Mesendoderm (in vitro differentiated cells): ENCODE results near the gene PTH1R.

ENCODE experiments used
- DNase-seq: peaks from one replicate; pipeline ENCODE4 v3.0.0; 2013
- H2AK5ac ChIP-seq: 2 replicates; pipeline ENCODE4 v1.6.1; 2013; ENCODE audit warnings: low read length, inconsistent platforms
- H2BK120ac ChIP-seq: 2 replicates; pipeline ENCODE4 v1.6.1; 2013; ENCODE audit warnings: low read depth, mild to moderate bottlenecking, low read length, moderate library complexity, mixed read lengths
- H2BK15ac ChIP-seq: replicated peaks from 2 replicates; pipeline ENCODE4 v1.6.1; 2013; ENCODE audit warnings: low read depth, mild to moderate bottlenecking, moderate library complexity
- H2BK5ac ChIP-seq: 2 replicates; pipeline ENCODE4 v1.6.1; 2013; ENCODE audit warnings: low read length, inconsistent platforms
- H3K18ac ChIP-seq: 2 replicates; pipeline ENCODE4 v1.6.1; 2013; ENCODE audit warnings: mild to moderate bottlenecking, low read length, mixed read lengths
- H3K23ac ChIP-seq: one replicate; pipeline ENCODE4 v1.6.1; 2013; ENCODE audit warnings: low read length
- H3K27ac ChIP-seq: 2 replicates; pipeline ENCODE4 v1.5.1; 2013; ENCODE audit warnings: low read depth, mild to moderate bottlenecking, inconsistent platforms, low read length, moderate library complexity
- H3K27me3 ChIP-seq: 2 replicates; pipeline ENCODE4 v1.6.1; 2013; ENCODE audit warnings: low read length, control low read depth, mild to moderate bottlenecking, inconsistent platforms; ENCODE audit not compliant: insufficient read depth, poor library complexity
- H3K36me3 ChIP-seq: 2 replicates; pipeline ENCODE4 v1.6.1; 2013; ENCODE audit warnings: low read length, inconsistent platforms; ENCODE audit not compliant: control insufficient read depth, insufficient read depth
- H3K4ac ChIP-seq: one replicate; pipeline ENCODE4 v1.6.1; 2013; ENCODE audit warnings: low read depth, mild to moderate bottlenecking, low read length, moderate library complexity
- H3K4me1 ChIP-seq: 2 replicates; pipeline ENCODE4 v1.6.1; 2013; ENCODE audit warnings: low read depth, low read length, inconsistent platforms; ENCODE audit not compliant: control insufficient read depth
- H3K4me2 ChIP-seq: 2 replicates; pipeline ENCODE4 v1.6.1; 2013; ENCODE audit warnings: low read length
- H3K4me3 ChIP-seq: 2 replicates; pipeline ENCODE4 v1.5.1; 2013; ENCODE audit warnings: mild to moderate bottlenecking, low read length
- H3K56ac ChIP-seq: one replicate; pipeline ENCODE4 v1.6.1; 2013; ENCODE audit warnings: low read length
- H3K79me1 ChIP-seq: 2 replicates; pipeline ENCODE4 v1.6.1; 2013; ENCODE audit warnings: low read length, inconsistent platforms
- H3K79me2 ChIP-seq: 2 replicates; pipeline ENCODE4 v1.6.1; 2013; ENCODE audit warnings: mild to moderate bottlenecking, low read length; ENCODE audit not compliant: control insufficient read depth, insufficient read depth
- H3K9ac ChIP-seq: 2 replicates; pipeline ENCODE4 v1.6.1; 2013; ENCODE audit warnings: low read length, inconsistent platforms
- H4K5ac ChIP-seq: one replicate; pipeline ENCODE4 v1.6.1; 2013; ENCODE audit warnings: low read length
- H4K8ac ChIP-seq: one replicate; pipeline ENCODE4 v1.6.1; 2013; ENCODE audit warnings: low read depth, mild to moderate bottlenecking, control low read depth, low read length, moderate library complexity
- WGBS: extraction: QIAGEN DNeasy Blood & Tissue Kit; methylation state at CpG from one replicate; pipeline ENCODE4 v1.1.7; 2013; ENCODE audit warnings: low lambda C conversion rate, missing lambda C conversion rate; ENCODE audit not compliant: insufficient coverage; ENCODE audit errors: extremely low coverage; 5-methylcytosine and 5-hydroxymethylcytosine counted together

The PTH1R gene

DNA sequence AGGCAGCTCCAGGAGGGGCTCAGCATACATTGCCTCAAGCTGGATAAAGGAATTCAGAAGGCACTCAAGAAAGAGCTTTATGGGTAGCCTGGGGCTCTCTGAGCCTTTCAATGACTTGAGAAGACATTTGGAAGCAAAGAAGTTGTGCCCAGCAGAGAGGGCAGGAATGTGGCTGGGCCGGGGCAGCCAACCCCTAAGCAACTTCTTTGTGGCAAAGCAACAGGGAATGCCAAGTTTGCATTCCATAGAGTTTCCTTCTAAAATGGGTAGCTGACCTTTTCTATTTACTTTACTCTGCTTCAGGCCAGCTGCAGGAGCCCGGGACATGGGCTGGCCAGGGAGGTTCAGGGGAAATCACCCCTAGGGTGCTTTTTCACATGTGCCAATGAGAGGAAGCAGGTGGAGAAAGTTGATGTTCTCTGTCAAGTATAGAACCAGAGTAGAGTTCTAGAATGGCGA lies 53.5 kb downstream of the PTH1R start:
- Histone ChIP-seq H2AK5ac (no peak overlapping the region), H3K4ac (no peak overlapping the region), H3K36me3 (peaks cover under 1% of the 10 kb centered on the region), H3K9ac (no peak overlapping the region), H3K4me2 (no peak overlapping the region), H2BK5ac (no peak overlapping the region), H2BK120ac (no peak overlapping the region), H3K23ac (no peak overlapping the region), H3K27me3 (no peaks in the 10 kb centered on the region), H3K56ac (no peak overlapping the region), H3K27ac (no peak overlapping the region), H3K79me1 (peaks cover 46% of the 10 kb centered on the region), H4K5ac (no peak overlapping the region), H3K79me2 (peaks cover 41% of the 10 kb centered on the region), H3K4me3 (no peak overlapping the region), H3K18ac (no peak overlapping the region), H2BK15ac (no peak overlapping the region), H3K4me1 (peaks cover 8% of the 10 kb centered on the region), H4K8ac (no peak overlapping the region)
- no CpG with 5 or more reads among the region's 3 CpGs for WGBS
- DNase-seq, result peak; percentile 83

DNA sequence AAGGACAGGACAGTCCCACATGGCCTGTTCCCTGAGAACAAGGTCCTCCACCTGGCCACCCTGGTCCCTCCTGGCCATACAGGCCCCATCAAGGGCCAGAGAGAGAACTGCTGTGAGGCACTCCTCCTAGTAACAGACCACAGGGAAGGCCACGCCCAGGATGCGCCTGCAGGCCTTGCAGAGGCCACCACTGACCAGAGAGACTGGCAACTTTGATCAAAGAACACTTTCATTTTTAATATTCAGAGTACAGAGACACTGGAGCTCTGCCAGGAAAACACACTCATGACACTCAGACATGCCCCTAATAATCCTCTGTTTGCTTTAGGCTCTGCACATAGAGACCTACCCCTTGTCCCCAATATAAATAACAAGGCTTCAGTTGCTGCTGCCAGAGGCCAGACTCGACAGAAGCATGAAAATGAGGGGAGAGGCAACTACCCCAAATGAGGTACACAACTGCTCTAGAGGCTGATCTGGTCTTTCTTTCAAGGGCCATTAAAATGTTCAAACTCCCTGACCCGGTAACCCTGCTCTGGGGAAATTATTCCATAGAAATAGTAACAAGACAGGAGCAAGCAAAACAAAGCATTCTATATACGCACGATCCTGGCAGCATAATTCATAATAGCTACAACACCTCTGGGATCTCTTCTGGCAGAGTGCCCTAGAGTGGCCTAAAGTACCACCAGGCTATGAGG lies 54.3 kb downstream of the PTH1R start:
- no peak overlapping the region for H3K27ac ChIP-seq
- H4K5ac ChIP-seq, result no peak overlapping the region
- H3K4me2 ChIP-seq, result no peak overlapping the region
- peaks cover 46% of the 10 kb centered on the region for H3K79me1 ChIP-seq
- H4K8ac ChIP-seq, result no peak overlapping the region
- H3K36me3 ChIP-seq, result no peaks in the 10 kb centered on the region
- H2BK120ac ChIP-seq, result no peak overlapping the region
- DNase-seq, result no peak
- no peak overlapping the region for H3K23ac ChIP-seq
- no peak overlapping the region for H3K4me3 ChIP-seq
- WGBS, result no CpG with 5 or more reads among the region's 6 CpGs
- no peak overlapping the region for H2AK5ac ChIP-seq
- no peak overlapping the region for H3K56ac ChIP-seq
- peaks cover 41% of the 10 kb centered on the region for H3K79me2 ChIP-seq
- no peak overlapping the region for H3K18ac ChIP-seq
- H2BK5ac ChIP-seq, result no peak overlapping the region
- no peaks in the 10 kb centered on the region for H3K27me3 ChIP-seq
- H3K4ac ChIP-seq, result no peak overlapping the region
- H2BK15ac ChIP-seq, result no peak overlapping the region
- H3K4me1 ChIP-seq, result peaks cover 9% of the 10 kb centered on the region
- no peak overlapping the region for H3K9ac ChIP-seq

DNA sequence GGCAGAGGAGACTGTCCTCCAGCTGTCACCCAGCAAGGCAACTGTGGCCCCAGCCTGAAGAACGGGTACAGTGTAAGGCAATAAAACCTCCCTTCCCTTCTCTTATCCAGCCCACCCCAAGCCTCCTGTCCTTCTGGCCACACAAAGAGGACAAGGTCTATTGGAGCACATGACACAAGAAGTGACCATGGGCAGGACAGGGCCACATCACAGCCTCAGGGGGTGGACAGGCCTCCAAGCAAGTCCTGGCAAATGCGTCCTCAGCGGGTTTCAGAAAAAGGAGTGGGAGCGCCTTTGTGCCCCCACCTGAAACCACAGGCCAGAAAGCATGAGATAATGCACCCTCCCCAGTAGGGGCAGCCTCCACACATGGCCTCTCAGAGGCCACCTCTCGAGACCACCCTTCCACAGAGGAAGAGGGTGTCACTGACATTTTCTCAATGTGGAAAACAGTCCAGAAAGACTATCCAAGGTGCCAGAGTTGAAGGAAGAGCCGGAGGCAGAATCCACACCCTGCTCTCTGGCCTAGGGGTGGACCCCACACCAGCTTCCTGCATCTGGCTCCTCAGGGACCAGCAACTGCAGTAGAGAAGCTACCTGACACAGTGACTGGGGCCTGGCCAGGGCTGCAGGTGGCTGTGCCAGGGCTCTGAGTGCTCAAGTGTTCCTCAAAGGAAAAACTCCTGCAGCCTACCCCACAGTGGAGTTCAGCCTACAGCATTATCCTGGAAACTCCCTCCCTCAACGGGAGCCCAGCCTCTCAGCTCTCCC lies 55.1 kb downstream of the PTH1R start:
- Histone ChIP-seq H3K27me3 (no peaks in the 10 kb centered on the region), H3K56ac (no peak overlapping the region), H4K8ac (no peak overlapping the region), H3K79me2 (peaks cover 41% of the 10 kb centered on the region), H2BK120ac (no peak overlapping the region), H3K4ac (no peak overlapping the region), H2BK15ac (no peak overlapping the region), H3K27ac (no peak overlapping the region), H3K23ac (no peak overlapping the region), H3K79me1 (peaks cover 45% of the 10 kb centered on the region), H3K36me3 (no peaks in the 10 kb centered on the region), H2BK5ac (no peak overlapping the region), H3K18ac (no peak overlapping the region), H3K9ac (no peak overlapping the region), H3K4me3 (no peak overlapping the region), H4K5ac (no peak overlapping the region), H3K4me2 (no peak overlapping the region), H2AK5ac (no peak overlapping the region), H3K4me1 (peaks cover 9% of the 10 kb centered on the region)
- WGBS, result no CpG with 5 or more reads among the region's 7 CpGs
- DNase-seq, result no peak

DNA sequence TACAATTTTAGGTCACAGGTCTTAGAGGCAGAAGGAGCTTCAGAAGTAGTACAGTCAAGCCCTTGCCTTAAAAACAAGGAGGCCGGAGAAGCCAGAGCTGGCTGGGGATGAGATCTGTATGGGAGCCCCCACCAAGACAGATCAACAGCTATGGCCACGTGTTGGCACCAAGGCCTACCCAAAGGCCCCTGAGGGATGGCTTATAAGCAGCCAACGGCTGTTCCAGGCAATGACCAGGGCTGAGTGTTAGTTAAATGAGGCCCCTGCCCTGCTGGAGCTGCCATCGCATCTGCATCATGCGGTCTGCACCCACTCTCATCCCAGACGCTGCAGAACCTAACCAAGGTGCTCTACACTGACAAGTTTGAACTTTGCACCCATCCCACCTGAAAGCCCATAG lies 55.7 kb downstream of the PTH1R start:
- no peak overlapping the region for H2BK15ac ChIP-seq
- no peaks in the 10 kb centered on the region for H3K36me3 ChIP-seq
- H3K4ac ChIP-seq, result no peak overlapping the region
- H3K79me2 ChIP-seq, result peaks cover 39% of the 10 kb centered on the region
- no peak overlapping the region for H2BK5ac ChIP-seq
- H2AK5ac ChIP-seq, result no peak overlapping the region
- H3K27me3 ChIP-seq, result no peaks in the 10 kb centered on the region
- H4K8ac ChIP-seq, result no peak overlapping the region
- no peak for DNase-seq
- no CpG with 5 or more reads among the region's 6 CpGs for WGBS
- H3K9ac ChIP-seq, result no peak overlapping the region
- no peak overlapping the region for H3K4me3 ChIP-seq
- H4K5ac ChIP-seq, result no peak overlapping the region
- H3K56ac ChIP-seq, result no peak overlapping the region
- H3K27ac ChIP-seq, result no peak overlapping the region
- no peak overlapping the region for H3K4me2 ChIP-seq
- H3K23ac ChIP-seq, result no peak overlapping the region
- H3K18ac ChIP-seq, result no peak overlapping the region
- no peak overlapping the region for H2BK120ac ChIP-seq
- peaks cover 9% of the 10 kb centered on the region for H3K4me1 ChIP-seq
- peaks cover 44% of the 10 kb centered on the region for H3K79me1 ChIP-seq

DNA sequence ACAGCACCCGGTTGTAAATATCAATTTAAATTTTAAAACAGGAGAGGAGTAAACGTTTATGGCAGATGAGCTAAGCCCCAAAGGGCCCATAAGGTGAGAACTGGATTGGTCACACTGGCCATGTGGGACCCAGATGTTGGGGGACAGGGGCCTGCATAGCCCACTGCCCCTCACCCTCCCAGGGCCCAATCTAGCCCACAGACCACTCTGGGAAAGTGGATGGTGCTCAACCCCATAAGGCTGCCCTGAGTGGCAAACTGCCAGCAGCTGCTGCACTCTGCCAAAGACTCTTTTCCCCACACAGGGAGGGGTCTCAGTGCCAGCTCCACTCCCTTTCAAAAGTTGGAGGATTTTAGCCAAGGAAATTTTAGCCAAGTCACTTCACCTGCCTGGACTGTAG lies 56.6 kb downstream of the PTH1R start:
- WGBS, result no CpG with 5 or more reads among the region's 2 CpGs
- Histone ChIP-seq H3K56ac (peak overlapping the region; percentile 44), H3K4me1 (peaks cover 9% of the 10 kb centered on the region)

More for the DNA sequence above, 56.6 kb downstream of the PTH1R start:
- H2BK5ac ChIP-seq, result no peak overlapping the region
- no peak overlapping the region for H3K27ac ChIP-seq
- no peak overlapping the region for H3K23ac ChIP-seq
- H4K5ac ChIP-seq, result no peak overlapping the region
- no peak overlapping the region for H3K4ac ChIP-seq
- no peak overlapping the region for H2BK15ac ChIP-seq
- no peaks in the 10 kb centered on the region for H3K36me3 ChIP-seq
- H3K27me3 ChIP-seq, result no peaks in the 10 kb centered on the region
- H3K9ac ChIP-seq, result no peak overlapping the region
- H4K8ac ChIP-seq, result no peak overlapping the region
- no peak overlapping the region for H3K4me3 ChIP-seq
- no peak overlapping the region for H3K4me2 ChIP-seq
- H2BK120ac ChIP-seq, result no peak overlapping the region
- peaks cover 45% of the 10 kb centered on the region for H3K79me1 ChIP-seq
- peaks cover 42% of the 10 kb centered on the region for H3K79me2 ChIP-seq
- no peak overlapping the region for H2AK5ac ChIP-seq
- no peak for DNase-seq
- H3K18ac ChIP-seq, result no peak overlapping the region
